HG02852 (cell line): ENCODE results near the gene TEX53.

Source experiments
- ATAC-seq: cut with Tn5 transposase; IDR thresholded peaks from one replicate; pipeline ENCODE4 v1.9.1; 2021; ENCODE audit warnings: mild to moderate bottlenecking, moderate library complexity; ENCODE audit not compliant: unreplicated experiment

TEX53 gene

DNA sequence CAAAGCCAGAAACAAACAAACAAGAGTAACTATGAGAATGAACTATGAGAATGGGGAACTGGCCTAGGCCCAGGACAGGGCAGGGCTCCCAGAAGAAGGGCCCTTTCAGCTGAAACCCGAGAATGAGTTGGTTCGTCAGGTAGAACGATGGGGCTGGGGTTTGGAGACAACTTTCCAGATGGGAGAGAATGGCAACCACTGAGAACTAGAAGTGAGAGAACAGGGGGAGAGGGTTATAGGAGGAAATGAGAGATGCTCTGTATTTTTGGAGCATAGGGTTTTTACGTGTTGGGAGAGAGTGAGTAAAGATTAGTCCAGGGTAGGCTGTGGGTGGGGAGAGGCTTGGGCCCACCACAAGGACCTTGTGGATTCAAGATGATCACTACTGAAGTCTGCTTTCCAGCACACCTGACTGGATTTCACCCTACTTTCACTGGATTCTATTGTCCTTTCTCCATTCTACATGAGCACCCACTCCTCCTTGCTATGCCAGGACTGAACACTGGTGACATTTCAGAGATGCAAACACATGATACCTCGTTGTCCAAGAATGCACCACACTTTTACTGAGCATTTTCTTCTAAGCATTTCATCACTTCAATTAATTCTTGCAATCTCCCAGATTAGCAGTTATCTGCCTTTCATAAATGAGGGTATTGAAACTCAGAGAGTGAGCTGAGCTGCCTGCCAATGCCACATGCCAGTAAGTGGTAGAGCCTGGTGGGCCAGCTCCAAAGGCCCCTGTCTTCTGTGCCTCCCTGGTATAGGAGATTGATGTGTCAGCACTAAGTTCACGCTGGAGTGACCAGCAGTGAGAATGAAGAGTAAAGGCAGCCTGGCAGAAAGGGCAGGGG, 49.7 kb downstream of the TEX53 start:
- ATAC-seq = peak; percentile 49

DNA sequence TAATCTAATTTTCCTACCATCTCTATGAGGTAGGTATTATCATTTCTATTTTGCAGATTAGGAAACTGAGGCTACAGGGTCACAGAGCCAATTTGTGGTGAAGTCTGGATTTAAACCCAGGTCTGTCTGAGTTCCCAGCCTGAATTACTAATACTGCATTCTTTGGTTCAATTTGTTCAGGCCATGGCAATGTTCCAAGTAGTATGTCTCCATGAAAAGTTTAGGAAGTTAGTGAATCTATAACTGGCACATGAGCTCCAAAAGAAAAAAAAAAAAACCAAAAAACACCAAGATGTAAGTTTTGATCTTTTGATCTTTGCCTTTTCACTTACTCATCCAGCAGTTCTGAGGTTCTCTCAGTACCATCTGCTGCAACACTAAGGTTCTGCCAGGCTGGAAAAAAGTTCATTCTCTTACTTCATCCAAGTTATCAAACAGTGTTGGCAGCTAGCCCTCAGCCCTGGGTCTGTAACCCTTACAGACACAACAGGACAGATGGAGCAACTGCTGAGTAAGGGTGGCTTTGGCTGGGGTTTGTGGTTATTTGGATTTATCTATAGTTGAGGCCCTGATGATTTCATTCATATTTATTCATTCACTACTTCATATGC, 50.9 kb downstream of the TEX53 start:
- ATAC-seq = no peak
